GM19372 (cell line): ENCODE results near the gene CCT5.
"Not testable (repeated sequence)": the region's sequence is repeated elsewhere in the genome, so short reads cannot be mapped to it uniquely, and the experiment has no call there.

Experiments used
- ATAC-seq: cut with Tn5 transposase; IDR thresholded peaks from one replicate; pipeline ENCODE4 v1.9.1; 2021; ENCODE audit warnings: mild to moderate bottlenecking, low read depth, moderate library complexity; ENCODE audit not compliant: unreplicated experiment

CCT5 gene

GRCh38 chr5:10297646-10298204 lies 47.6 kb downstream of the CCT5 start:
- ATAC-seq: no peak

GRCh38 chr5:10300246-10300645 lies 50.2 kb downstream of the CCT5 start:
- no peak for ATAC-seq

- no peak for ATAC-seq
Observed at GRCh38 chr5:10301266-10301665, 51.2 kb downstream of the CCT5 start.

- no peak for ATAC-seq
Observed at GRCh38 chr5:10301842-10302610, 51.9 kb downstream of the CCT5 start.

GRCh38 chr5:10303201-10303600 lies 53.1 kb downstream of the CCT5 start:
- ATAC-seq: no peak

GRCh38 chr5:10303699-10304170 lies 53.7 kb downstream of the CCT5 start:
- no peak for ATAC-seq

- no peak for ATAC-seq
Observed at GRCh38 chr5:10304932-10305331, 54.9 kb downstream of the CCT5 start.

GRCh38 chr5:10306114-10306513 lies 56.0 kb downstream of the CCT5 start:
- ATAC-seq: no peak

- ATAC-seq: no peak
Observed at GRCh38 chr5:10306806-10307205, 56.7 kb downstream of the CCT5 start.

- ATAC-seq: peak; percentile 87
Observed at GRCh38 chr5:10307206-10308148, 57.4 kb downstream of the CCT5 start, which contains the start of gene CMBL. TSS of gene CMBL (minus strand) at chr5:10307902. CDS start at chr5:10290762, 17,140 bp downstream.

- no peak for ATAC-seq
Observed at GRCh38 chr5:10308844-10309243, 58.8 kb downstream of the CCT5 start.

- ATAC-seq: no peak
Observed at GRCh38 chr5:10310066-10310779, 60.1 kb downstream of the CCT5 start.

- not testable (repeated sequence) for ATAC-seq
Observed at GRCh38 chr5:10310835-10311570, 60.9 kb downstream of the CCT5 start.

GRCh38 chr5:10311595-10312425 lies 61.7 kb downstream of the CCT5 start:
- no peak for ATAC-seq

- no peak for ATAC-seq
Observed at GRCh38 chr5:10315201-10315600, 65.1 kb downstream of the CCT5 start.
